Right lung (tissue), 5 donors: ENCODE data around the gene PCSK9. TPM values are rescaled to one million over a fixed set of nuclear protein-coding genes. Genes with fewer than 3 reads are reported as not detected.
"Not testable (repeated sequence)": the region's sequence is repeated elsewhere in the genome, so short reads cannot be mapped to it uniquely, and the experiment has no call there.

Experiments
- DNase-seq, 2 donors: peaks; one replicate each; pipeline ENCODE4 v3.0.0-alpha.2; 2013
- polyA plus RNA-seq, 5 donors: library from polyadenylated mRNA; unstranded; fragments of 120-200 nt; gene quantifications; one replicate each; pipeline versions ENCODE4 v1.2.1 to v1.2.3, GENCODE V29; 2013; ENCODE audit warnings: inconsistent platforms in 1 of 5, low replicate concordance in 1 of 5; ENCODE audit not compliant: insufficient read length in 5 of 5, insufficient read depth in 1 of 5

The PCSK9 gene
- polyA plus RNA-seq, 5 donors = 0.59 to 3.4 (median 0.85) TPM

DNA sequence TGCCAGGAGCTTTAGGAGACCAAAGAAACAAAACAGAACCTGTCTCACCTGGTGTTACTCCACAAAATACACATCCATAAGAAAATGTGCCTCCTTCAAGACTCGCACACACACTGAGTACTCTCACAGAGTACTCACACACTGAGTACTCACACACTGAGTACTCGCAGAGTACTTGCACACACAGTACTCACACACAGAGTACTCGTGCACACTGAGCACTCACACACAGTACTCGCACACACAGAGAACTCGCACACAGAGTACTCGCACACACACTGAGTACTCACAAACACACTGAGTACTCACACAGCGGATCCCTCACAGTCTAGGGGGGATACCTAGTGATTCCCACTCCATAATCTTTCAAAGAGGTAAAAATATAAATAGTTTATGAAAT lies 40.3 kb downstream of the PCSK9 start:
- no peak for DNase-seq

DNA sequence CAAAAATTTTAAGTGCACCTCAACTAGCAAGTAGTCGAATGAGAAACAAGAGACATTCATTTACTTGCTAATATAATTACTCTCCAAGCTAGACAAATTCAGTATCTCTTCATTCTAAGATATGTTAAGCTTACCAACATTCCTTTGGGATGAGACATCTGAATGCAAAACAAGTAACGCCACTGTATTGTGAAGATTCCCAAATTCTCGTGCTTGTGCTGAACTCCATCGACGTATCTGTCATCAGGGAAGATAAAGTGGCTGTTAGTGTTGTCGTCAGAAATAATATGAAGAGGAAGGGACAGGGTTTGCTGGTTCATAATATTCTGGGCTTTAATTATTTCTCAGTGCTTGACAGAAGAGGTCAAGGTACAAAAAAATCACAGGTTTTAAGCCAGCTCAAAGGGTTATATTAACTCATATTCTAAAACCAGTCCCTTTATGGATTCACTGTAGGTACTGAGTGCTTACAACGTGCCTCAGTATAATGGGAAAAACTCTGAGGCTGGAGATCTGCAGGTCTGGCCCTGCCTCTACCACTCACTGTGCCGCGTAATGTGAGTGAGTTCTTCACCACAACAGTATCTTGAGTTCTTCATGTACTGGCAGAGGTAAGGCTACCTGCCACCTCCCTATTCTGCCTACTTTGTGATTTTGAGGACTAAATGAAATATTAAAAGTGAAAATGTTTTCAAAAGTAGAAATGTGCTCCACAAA lies 42.0 kb downstream of the PCSK9 start:
- no peak for DNase-seq

DNA sequence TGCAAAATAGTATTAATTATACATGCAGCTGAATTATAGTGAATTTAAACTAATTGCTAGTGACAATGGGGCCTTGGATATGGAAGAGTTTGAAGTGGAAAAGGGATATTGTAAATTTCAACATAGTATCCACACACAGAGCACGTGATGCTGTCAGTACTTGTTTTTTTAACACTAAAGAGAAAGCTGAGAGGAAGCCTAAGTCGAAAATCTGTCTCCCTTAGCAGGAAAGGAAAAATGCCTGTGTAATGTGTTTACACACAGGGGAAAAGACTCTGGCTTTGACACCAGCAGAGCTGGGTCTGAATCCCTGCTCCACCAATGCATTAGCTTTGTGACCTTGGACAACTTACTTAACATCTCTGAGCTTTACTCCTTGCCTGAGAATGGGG lies 42.6 kb downstream of the PCSK9 start:
- no peak for DNase-seq

DNA sequence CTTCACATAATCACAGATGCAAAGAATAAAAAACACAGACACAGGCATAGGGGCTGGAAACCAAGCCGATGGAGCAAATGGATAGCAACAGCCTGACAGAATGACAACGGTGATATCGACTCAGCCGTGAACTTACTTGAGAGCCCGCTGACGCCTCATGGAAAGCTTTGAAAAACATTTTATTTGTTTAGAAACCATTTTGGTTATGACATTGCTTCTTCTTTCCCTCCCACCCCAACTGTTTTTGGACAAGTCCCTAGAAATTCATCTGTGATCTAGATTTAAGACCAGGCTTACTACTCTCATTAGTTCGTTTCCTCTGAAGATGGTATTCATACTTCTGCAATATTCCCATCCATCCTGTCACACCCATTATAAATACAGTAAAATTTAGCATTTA lies 44.9 kb downstream of the PCSK9 start:
- no peak for DNase-seq

DNA sequence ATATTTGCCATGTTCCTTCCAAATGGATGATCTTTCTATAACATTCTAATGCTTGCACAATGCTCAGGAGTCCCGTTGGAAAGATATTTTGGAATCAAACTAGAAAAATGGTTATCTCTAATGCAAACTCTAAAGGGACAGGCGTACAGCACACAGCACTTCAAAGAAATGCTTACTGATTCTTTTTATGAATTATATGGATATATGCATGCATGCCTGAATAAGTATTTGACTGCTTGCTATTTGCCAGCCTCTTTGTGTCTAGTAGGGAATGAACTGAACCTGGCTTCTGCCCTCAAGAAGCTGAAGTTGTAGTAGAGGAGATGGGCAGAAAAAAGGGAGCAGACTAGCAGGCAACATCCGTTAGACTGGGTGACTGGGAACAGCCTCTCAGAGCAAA lies 48.1 kb downstream of the PCSK9 start:
- no peak for DNase-seq

DNA sequence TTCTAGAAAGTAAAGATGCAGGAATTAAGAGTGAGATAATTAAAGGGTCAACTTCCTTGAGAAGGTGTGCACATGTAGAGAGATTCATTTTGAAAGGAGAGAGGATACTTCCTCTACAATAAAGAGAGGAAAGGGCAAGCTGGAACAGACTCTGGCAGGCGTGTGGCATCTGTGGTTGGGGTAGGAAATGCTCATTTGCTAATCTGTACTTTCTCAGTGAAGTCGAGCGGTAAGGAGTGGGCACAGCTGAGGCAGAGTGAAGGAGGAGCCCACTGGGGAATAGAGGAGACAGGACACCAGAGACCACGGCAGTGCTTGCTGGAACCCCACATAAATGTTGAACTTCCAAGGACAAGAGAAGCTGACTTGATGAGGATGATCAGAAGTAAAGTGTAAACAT lies 49.1 kb downstream of the PCSK9 start:
- no peak for DNase-seq

DNA sequence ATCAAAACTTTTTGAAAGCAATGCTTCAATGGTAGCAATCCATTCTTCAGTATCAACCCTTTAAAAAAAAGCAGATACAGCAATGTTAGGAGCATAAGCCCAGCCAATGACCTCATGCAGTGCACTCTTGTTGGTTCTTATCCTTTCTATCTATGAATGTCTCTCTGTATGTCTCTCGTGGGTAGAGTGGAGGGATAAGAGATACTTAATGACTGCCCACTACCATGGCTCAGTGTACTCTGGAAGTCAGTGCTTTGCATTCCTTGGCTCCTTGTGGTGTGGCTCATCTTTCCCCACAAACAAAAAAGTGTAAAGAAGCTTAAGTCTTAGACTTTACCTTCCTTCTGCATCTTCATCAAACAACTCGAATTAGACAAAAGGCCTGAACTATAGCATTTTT lies 50.3 kb downstream of the PCSK9 start:
- DNase-seq = no peak

DNA sequence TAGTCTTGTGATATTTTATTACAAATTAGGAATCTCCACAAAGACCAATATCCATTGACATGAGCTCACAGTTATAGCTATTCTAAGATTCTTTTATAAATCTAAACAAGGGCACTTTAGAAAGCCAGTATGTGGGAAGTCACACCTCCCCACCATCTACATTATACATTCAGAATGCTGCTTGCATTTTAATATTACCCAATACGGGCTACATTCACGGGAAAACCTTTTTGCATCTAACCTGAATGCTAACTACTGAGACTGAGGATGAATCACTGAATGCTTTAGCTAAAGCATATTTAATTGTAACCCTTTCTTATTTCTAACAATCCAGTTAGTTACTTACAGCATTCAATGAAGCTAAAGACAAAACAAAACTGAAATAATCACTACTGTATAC lies 53.1 kb downstream of the PCSK9 start:
- DNase-seq = no peak

DNA sequence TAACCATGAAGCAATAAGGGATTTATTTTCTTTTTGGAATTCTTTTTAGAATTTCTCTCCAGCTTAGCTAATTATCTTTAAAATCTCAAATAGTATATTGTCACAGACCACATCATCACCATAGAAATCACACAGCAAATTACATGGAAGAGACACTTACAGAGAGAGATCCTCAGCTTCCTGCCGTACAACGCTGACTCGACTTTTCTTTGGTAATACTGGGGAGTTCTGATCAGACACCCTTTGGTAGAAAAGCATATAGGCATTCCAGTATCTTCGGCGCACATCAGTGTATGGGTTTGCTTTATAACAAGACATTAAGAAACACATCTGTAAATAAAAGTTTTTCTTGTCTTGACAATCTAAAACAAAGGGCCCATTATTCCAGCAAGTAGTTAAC lies 55.7 kb downstream of the PCSK9 start:
- DNase-seq = no peak

DNA sequence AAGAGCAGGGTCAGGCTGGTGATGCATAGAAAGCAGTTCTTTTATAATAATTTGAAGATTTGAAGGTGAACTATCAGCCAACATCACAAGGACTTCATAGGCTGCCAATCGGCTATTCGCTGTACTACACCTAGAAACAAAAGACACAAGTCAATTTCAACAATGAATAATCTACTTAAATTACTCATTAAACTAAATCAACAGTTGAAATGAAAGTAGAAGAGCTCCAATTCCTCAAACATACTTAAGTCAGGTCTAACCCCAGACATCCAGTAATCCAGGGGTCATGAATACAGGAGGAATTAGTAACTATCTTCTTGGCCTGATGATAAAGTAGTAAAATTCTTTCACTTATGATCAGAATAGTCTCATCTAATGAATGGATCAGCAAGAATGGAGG lies 64.5 kb downstream of the PCSK9 start:
- DNase-seq = no peak

DNA sequence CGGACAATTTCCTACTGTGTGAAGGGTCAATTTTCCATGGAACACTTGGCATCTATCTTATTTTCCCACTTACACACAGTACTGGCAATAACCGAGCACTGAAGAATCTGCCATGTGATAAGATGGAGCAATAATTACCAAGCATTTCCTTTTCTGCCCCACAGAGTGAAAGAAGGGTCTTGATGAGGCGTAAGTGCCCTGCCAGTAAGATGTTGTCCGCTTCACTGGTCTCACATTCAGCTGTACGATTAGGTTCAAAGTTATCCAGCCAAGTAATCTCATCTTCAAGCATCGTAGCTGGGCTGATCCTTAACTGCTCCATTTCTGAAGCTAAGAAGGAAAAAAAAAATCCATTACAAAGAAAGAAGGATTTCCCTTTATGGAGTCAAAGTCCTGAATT lies 67.8 kb downstream of the PCSK9 start:
- DNase-seq = no peak

DNA sequence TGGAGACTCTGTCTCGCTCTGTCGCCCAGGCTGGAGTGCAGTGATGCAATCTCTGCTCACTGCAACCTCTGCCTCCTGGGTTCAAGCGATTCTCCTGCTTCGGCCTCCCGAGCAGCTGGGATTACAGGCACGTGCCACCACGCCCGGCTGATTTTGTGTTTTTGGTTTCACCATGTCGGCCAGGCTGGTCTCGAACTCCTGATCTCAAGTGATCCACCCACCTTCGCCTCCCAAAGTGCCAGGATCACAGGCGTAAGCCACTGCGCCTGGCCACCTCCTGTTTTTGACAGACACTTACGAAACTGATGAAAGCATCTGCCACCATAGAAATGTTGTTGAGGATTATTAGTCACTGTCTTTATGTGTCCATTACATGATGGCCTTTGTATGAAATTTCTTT lies 69.7 kb downstream of the PCSK9 start:
- not testable (repeated sequence) for DNase-seq

Other genes starting within 250 kb of the PCSK9 start
- gene TTC22, start 238.2 kb upstream of the PCSK9 start, polyA plus RNA-seq = 1 to 10 TPM; 3.2 to 4.9 (median 4.4) TPM
- 10 to 100 TPM; 31.5 to 63.6 (median 40.5) TPM for gene DHCR24, start 152.4 kb upstream of the PCSK9 start, polyA plus RNA-seq
- gene TMEM61, start 58.9 kb upstream of the PCSK9 start, polyA plus RNA-seq = under 1 TPM in 2 of 5 donors, not detected in 3; 0.24 to 0.40 TPM
- gene BSND, start 40.6 kb upstream of the PCSK9 start, polyA plus RNA-seq = under 1 TPM in 3 of 5 donors, not detected in 2; 0.04 to 0.13 (median 0.06) TPM
- gene USP24, start 175.8 kb downstream of the PCSK9 start, polyA plus RNA-seq = 10 to 100 TPM; 31.9 to 54.4 (median 46.8) TPM